T-helper 2 cell (primary cell): ENCODE results near the gene MGARP.
A peak's percentile ranks its signal among the peaks of the same experiment; 100 is the strongest.

Source experiments
- DNase-seq, 5 experiments: peaks; one replicate each; pipeline versions ENCODE4 v3.0.0 to v3.0.0-alpha.2; 2012 to 2022

The MGARP gene

DNA sequence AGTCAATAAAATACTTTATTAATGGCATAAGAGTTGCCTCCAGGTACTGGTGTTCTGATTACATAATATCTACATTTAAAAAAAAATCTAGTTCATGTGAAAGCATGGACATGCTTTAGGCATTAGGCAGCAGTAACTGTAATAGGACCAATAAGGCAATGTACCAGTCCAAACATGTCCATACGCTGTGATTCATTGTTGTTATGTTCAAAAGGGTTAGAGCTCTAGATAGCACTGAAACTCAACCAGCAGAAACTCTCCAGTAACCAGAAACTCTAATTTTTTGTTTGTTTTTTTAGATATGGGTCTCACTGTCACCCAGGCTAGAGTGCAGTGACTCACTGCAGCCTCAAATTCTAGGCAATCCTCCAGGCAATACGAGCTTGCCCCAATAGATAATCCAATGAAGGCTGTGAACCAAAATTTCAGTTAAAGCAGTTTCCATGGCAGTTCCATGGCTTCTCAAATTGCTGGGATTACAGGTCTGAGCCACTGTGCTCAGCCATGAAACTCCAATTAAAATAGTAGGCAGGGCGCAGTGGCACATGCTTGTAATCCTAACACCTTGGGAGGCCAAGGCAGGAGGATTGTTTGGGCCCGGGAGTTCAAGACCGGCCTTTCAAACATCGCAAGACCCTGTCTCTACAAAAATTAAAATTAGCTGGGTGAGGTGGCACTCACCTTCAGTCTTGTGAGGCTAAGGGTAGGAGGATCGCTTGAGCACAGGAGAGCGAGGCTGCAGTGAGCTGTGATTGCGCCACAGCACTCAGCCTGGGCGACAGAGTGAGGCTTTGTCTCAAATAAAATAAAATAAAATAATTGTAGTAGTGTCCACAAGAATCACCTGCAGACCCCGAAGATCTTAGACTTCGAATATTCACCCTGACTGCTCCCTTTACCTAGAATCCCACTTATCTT is 36.3 kb downstream of the MGARP start:
- no peak for DNase-seq

DNA sequence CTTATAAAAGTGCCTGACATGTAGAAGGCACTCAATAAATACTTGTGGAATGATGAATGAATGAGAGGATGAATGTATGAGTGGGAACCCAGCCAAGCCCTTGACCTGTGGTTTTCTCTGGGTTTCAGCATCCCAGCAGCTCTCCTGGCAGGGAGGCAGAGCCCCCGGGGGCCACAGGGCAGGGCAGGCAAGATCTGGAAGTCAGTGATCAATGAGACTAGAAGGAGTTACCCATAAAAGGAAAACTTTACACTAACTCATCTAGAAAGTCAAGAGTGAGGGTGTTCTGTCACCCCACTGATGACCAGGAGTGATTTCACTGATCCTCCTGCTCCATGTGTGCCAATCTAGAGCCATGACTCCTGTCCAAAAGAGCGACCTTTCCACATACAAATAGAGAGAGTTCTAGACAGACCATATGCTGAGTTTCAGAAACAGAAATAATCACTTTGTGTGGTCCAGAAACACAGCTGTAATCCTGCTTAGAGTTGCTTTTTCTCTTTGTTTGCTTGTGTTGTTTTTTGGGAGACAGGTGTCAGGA is 37.4 kb downstream of the MGARP start:
- no peak for DNase-seq

DNA sequence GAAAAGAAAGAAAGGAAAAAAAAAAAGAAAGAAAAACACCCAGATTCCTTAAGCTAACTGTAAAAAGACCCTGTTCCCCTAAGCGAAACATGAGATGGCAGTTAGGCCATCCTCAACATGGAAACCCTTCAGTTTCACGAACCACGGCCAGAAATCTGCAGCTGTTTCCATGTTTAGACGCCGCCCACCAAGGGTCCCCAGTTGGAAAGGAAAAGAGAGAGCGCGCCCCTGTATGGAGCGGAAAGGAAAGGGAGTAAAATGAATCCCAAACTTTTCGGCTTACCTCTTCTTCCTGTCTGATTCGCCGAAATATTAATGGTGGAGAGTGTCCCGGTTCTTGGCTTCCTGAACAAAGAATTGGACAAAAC is 38.3 kb downstream of the MGARP start:
- DNase-seq = no peak

DNA sequence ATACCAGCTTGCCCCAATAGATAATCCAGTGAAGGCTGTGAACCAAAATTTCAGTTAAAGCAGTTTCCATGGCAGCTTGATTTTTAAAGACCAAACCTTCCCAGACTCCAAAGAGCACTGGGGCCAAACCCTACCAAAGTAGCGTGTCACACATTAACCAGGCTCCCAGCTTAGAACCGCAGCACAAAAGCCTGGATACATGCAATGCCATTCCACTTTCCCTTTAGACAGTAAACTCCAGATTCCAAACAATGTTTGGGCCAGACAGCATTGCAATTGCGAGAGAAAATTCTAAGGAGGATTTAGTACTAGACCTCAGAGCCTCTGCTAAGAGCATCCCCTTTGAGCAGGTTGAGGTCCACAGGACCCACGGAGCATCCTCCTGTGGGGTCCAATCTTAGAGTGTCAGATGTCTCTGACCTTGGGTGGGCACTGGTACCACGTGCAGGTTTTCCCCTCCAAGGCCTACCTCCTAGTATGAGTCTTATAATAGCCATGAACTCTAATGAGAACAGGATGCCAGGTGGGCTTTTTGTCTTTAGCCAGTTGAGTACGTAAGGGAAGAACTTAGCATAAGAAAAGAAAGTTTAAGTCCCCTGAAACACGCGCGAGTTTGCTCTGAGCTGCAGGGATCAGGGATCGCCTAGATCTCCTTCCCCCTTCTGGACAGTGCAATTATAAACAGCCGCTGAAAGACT is 38.8 kb downstream of the MGARP start:
- DNase-seq = no peak

DNA sequence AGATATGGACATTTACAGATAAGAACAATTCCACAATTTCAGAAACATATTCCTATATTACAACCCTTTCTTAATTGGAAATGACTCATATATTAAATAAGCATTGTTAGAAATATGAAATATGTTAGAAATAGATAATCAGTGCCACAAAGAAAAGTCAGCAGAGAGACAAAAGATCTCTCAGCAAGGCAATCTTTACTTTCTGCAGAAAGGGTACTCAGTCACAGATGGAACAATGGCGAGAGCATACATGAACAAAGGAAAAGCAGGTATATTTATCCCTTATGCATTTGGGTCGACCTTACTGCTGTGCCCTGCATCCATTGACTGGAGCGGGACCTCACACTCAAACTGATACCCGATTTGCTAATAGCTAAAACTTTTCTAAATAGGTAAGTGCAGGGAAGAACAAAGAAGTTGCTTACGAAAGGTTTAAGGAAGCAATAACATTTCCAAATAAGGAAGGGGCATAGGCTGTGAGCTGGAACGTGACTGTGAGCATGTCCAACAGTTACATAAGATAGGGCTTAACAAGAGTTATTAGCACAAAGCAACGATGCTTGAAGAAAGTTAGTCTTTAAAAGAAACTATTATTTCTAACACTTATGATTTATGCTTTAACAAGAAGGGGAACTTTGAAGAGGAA is 40.8 kb downstream of the MGARP start:
- no peak for DNase-seq

DNA sequence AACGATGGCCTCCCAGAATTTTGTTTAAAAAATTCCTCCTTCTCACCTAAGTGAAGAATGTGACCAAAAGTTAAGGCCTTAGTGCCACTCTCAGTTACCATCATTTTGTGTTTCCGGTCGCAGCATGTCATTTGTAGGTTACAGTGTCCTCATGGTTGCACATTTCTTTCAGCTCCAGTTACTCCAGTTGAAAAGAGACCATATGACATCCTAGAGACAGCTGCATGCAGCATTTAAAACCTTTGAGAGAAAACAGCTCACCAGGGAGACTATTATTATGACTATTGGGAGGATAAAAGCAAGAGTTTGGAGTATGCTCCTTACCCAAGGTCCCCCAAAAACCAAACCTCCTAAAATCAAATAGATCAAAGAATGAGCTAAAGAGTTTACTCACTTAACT is 45.8 kb downstream of the MGARP start:
- DNase-seq = no peak

DNA sequence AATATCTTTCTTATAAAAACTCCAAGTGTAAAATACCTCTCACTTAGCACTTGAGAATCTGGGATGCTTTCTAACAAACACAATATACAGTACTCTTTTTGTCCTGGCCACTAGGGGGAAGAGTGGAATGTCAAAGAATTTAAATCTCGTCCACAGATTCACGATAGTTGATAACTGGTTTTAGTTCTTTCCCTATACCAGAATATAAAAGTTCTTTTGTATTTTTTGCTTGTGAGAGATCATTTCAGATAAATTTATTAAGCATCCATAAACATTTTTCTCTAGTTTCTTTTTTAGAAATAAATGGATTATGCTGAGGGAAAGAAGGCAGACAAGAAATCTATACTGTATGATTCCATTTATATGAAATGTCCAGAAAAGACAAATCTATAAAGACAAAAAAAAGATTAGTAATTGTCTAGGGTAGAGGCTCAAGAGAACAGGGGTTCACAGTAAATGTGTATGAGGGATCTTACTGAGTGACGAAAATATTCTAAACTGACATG is 50.4 kb downstream of the MGARP start:
- DNase-seq = peak in 2 of 5 experiments; percentile 29 to 62

DNA sequence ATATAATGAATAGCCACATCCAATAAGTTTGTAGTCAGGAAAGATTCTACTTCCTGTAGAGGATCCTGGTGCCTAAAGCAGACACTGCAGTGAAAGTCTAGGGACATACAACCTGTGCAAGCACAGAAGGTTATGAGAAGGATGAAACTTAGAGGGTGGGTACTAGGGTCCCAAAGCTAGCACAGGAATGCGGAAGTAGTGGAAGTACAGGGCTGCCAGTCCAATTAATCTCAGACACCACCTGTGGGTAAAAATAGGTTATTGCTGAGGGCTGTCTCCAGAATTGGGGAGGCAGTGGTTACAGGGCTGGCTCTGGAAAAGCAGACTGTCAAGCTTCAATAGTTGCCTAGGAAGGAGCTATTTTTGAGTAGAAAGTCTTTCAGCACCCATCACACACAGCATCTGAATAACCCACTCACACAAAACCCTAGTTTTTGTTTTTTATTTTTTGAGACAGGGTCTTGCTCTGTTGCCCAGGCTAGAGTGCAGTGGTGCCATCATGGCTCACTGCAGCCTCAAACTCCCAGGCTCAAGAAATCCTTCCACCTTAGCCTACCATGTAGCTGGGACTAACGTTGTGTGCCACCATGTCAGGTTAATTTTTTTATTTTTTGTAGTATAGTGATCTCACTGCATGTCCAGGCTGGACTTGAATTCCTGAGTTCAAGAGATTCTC is 52.2 kb downstream of the MGARP start:
- peak in 1 of 5 experiments; percentile 29 for DNase-seq

DNA sequence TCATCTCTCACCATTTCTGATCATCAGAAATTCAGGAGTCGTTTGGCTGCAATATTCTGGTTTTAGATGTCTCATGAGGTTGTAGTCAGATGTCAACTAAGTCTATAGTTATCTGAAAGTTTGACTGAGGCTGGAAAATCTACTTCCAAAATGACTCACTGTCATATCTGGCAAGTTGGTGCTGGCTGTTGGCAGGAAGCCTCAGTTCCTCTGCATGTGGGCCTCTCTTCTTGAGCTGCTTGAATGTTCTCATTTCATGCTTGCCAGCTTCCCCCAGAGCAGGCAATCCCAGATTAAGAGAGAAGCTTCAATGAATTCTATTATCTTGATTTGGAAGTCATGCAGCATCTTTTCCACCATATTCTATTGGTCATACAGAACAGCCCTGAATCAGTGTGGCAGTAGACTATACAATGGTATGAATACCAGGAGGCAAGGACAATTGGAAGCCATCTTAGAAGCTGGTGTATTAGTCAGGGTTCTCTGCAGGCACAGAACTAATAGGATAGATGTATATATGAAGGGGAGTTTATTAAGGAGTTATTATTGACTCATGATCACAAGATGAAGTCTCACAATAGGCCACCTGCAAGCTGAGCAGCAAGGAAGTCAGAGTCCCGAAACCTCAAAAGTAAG is 56.2 kb downstream of the MGARP start:
- DNase-seq = peak in 1 of 5 experiments; percentile 68

DNA sequence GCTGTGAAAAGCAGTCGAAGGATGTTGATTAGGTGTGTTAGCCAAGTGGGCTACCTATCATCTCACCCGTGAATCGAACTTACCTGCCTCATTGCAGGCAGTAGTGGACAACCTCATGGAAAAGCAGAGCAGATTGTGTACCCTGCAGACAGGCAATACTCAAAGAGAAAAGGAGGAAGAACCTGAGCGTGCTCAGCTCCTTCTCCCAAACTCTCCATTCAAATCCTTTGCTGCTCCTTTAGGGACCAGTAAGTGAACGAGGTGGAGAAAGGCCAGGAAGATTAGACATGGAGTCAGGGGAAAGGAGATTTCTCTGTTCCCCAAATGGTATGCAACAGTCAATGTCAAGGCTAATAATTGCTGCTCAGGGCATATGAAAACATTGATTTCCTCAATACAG is 57.8 kb downstream of the MGARP start:
- no peak for DNase-seq

DNA sequence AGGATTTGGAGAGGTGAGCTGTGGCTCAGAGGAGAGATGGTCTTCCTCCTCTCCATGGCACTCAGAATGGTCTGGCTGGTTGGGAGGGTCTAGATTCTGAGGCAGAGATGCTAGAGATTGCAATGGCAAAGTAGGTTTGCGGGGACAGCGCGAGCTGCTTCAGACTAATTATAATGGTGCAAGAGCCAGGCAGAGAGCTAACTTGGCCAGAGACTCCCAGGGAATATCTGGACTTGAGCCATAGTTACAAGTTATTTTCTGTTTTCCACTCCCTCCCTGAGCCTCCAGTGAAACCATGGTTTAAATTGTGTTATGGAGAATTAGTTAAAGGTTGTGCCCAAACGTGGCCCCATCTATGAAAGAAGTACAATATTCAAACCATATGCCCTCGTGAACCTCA is 58.3 kb downstream of the MGARP start:
- DNase-seq = no peak

DNA sequence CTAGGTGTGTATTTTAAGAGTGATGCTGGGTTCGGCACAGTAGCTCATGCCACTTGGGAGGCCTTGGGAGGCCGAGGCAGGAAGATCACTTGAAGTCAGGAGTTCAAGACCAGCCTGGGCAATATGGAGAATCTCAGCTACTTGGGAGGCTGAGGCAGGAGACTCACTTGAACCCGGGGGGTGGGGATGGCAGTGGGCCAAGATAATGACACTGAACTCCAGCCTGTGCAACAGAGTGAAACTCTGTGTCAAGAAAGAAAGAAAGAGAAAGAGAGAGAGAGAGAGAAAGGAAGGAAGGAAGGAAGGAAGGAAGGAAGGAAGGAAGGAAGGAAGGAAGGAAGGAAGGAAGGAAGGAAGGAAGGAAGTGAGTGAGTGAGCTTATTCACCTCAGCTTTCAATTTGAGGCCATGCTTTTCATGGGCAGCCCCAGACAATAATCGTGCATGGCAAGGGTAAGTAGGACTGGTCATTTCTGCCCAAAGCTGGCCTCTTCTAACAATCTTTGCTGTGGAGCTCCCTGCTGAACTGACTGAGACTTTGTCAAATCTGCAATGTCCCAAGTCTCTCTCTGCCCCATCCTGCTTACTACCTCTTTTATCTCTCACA is 60.5 kb downstream of the MGARP start:
- no peak for DNase-seq
